Right hindlimb (tissue), 1 donor: ENCODE data around the gene GPR42.
"Not testable (repeated sequence)": the region's sequence is repeated elsewhere in the genome, so short reads cannot be mapped to it uniquely, and the experiment has no call there.

Source experiments
- DNase-seq: peaks from one replicate; pipeline ENCODE4 v3.0.0-alpha.2; 2018

GPR42 gene

DNA sequence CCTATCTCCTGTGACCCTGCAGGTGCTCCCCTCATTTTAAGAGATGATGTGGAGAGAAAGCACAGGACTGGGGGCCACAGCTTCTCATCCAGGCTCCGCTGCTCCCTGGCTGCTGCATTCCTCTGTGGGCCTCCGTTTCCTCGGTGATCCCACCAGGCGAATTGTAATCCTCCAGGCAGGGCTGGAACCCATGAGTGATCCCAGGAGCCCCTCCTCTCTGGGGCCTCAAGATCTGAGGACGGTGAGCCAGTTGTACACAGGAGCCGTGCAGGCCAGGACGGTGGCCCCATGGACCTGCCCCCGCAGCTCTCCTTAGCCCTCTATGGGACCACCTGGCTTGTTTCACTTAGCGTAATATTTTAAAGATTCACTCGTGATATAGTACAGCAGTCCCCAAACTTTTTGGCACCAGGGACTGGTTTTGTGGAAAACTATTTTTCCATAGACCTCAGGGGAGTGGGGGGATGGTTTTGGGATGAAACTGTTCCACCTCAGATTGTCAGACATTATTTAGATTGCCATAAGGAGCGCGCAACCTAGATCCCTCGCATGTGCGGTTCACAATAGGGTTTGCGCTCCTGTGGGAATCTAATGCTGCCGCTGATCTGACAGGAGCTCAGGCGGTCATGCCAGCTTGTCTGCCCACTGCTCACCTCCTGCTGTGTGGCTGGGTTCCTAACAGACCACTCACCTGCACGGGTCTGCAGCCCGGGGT is 7.0 kb upstream of the GPR42 start:
- DNase-seq, result no peak

DNA sequence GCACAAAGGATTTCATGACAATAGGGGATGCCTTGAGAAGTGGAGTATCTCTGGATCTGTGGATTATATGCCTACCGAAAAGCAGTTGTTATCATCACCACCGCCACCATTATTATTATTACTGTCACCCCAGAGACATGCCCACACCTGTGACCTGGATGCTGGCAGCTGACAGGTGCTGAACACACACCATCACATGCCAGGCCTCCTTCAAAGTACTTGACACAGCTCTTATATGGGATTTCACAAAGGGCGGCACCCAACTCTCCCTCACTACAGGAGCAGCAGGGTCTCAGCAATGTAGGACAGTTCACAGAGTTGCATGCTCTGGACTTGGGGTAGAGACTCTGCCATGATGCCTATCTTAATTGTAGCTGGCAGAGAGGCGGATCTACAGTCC is 5.6 kb upstream of the GPR42 start:
- DNase-seq, result no peak

DNA sequence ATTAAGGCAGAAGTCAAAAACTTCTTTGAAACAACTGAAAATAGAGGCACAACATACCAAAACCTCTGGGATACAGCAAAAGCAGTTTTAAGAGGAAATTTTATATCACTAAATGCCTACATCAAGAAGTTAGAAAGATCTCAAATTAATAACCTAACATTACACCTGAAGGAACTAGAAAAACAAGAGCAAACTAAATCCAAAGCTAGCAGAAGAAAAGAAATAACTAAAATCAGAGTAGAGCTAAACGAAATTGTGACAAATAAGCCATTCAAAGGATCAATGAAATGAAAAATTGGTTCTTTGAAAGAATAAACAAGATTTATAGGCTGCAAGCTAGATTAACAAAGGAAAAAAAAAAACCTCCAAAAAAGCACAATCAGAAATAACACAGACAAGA is 2.5 kb upstream of the GPR42 start:
- DNase-seq, result no peak

DNA sequence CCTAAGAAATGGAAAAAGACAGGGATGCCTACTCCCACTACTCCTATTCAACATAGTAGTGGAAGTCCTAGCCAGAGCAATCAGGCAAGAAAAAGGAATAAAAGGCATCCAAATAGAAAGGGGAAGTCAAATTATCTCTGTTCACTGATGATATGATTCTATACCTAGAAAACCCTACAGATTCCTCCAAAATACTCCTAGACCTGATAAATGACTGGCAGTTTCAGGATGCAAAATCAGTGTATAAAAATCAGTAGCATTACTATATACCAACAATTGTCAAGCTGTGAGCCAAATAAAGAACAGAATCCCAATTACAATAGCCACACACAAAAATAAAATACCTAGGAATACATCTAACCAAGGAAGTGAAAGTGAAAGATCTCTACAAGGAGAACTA is 1.3 kb upstream of the GPR42 start:
- no peak for DNase-seq

DNA sequence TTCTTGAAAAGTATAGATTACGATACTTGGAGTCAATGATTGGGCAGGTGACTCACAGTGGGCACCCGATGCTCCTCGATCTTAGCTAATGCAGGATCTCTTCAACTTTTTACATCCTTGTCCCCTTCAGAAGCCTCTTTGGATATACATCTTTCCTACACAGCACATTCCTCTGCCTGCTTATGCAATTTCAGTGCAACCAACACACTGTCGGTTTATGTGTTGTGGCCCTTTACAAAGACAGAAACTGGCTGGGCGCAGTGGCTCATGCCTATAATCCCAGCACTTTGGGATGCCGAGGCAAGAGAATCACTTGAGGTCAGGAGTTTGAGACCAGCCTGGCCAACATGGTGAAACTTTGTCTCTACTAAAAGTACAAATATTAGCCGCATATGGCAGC is 2.6 kb downstream of the GPR42 start:
- no peak for DNase-seq

DNA sequence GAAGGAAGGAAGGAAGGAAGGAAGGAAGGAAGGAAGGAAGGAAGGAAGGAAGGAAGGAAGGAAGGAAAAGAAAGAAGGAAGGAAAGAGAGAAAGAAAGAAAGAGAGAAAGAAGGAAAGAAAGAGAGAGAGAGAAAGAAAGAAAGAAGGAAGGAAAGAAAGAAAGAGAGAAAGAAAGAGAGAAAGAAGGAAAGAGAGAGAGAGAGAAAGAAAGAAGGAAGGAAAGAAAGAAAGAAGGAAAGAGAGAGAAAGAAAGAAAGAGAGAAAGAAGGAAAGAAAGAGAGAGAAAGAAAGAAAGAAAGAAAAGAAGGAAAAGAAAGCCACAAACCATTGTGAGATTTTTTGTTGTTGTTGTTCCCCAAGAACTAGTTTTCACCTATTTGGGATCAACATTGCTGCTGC is 3.2 kb downstream of the GPR42 start:
- not testable (repeated sequence) for DNase-seq

DNA sequence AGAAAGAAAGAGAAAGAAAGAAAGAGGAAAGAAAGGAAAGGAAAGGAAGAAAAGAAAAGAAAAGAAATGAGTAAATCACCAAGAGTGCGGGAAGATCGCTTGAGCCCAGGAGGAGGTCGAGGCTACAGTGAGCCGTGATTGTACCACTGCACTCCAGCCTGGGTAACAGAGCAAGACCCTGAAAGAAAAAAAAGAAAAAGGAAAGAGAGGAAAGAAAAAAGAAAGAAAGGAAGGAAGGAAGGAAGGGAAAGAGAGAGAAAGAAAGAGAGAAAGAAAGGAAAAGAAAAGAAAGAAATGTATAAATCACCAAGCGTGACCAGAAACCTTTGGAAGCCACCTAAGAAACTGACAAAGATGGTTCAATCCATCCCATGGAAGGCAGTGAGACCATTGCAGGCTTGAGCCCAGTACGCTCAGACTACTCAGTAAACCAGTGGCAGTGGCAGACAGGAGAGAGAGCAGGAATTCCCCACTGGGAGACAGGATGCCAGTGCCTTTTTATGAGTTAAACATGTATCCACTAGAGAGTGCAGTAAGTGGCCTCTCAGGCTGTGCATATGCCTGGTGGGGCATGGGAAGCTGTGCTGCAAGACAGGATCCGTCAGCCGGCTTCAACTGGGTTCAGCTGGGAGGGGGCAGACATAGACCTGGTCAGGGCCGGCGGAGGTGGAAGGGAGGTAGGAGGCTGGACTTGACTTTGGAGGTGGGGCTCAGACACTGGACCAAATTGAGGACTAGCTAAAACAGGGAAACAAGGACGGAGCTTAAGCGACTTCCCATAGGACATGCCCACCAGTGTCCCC is 4.8 kb downstream of the GPR42 start:
- no peak for DNase-seq

DNA sequence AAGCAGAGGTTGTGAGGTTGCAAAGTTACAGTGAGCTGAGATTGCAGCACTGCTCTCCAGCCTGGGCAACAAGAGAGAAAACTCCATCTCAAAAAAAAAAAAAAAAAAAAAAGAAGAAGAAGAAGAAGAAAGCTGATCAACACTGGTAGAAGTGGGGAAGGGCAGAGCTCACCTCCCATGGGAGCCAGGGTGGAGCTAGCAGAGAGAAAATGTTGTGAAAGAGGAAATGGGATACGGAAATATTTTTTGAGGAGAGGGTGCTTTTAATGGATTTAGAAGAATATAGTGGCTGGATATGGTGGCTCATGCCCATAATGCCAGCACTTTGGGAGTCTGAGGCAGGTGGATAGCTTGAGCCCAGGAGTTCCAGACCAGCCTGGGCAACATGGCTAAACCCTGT is 6.8 kb downstream of the GPR42 start:
- no peak for DNase-seq

DNA sequence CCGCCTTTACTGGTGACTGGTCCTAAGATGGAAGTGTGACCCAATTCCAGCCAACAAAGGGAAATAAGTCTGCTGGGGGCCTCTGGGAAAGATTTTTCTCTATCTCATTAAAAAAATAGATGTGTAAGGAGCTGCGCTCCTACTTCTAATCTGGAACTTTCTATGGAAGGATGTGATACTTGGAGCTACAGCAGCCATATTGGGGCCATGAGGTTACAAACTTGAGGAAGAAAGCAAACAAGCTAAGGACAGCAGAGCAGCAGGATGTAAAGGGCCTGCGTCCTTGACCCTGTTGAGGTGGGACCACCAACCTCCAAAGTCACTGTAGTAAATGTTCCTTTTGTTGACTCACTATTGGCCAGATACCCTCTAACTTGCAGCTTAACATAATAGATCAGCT is 7.5 kb downstream of the GPR42 start:
- no peak for DNase-seq

DNA sequence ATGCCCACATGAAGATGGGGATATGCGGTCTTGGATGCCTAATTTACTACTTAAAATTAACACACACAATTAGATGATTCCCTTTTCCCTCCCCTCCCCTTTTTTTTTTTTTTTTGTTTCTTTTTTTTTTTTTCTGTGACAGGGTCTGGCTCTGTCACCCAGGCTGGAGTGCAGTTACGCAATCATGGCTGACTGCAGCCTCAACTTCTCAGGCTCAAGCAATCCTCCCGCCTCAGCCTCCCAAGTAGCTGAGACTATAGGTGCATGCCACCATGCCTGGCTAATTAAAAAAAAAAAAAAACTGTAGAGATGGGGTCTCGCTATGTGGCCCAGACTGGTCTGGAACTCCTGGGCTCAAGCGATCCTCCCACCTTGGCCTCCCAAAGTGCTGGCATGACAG is 8.7 kb downstream of the GPR42 start:
- not testable (repeated sequence) for DNase-seq

DNA sequence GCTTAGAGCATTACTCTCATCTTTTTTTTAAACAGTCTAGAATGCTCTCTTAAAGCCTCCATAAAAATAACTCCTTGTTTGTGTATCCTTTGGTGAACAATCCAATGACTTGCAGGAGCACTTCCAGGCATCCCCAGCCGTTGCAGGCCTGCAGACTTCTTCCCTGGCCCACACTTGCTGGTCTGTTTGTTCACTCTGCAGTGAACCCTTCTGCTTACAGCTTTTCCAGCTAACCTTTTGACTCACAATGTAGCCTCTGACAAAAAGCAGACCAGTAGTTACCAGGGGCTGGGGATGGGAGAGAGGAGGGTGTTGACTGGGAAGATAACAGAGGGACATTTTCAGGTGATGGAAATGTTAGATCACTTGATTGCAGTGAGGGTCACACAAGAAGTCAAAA is 9.1 kb downstream of the GPR42 start:
- no peak for DNase-seq

DNA sequence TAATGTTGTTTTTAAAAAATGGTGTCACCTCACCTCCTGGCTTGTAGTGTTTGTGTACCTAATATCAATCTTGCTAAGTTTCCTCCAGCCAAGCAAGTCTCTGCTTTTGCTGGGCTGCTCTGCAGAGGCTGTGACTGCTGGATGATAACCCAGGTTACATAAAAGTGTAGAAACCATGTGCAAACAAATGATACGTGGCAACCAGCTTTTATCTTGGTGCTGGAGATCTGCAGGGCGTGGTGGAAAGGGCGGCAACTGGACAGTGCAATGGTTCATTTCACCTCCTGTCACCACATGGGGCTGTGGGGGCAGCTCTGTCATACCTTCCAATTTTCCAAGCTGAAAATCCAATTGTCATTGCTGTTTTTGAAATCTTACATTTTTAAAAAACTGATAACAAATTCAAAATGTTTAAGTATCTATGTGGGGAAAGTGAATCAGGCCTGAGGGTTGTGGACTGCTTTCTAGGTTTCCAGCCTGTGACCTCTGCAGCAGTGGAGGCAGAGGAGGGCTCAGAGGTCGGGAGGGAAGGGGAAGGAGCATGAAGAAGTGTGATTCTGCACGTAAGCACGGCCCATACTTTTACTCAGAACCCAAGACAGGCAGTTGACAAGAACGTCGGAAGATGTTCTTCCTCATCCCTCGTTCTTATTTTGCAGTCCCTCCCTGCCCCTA is 9.7 kb downstream of the GPR42 start:
- DNase-seq, result no peak

DNA sequence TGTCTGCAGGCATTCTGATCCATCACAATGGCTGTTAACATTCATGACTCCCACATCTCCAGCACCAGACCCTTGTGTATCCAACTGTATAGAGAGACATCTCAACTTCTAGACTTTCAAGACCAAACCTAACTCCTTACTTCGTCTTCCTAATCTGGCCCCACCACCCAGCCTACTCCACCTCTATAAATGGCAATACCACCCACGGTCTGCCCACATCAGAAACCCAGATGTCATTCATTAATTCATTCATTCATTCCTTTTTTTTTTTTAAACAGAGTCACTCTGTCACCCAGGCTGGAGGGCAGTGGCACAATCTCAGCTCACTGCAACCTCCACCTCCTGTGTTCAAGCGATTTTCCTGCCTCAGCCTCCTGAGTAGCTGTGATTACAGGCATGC is 10.4 kb downstream of the GPR42 start:
- DNase-seq, result no peak

DNA sequence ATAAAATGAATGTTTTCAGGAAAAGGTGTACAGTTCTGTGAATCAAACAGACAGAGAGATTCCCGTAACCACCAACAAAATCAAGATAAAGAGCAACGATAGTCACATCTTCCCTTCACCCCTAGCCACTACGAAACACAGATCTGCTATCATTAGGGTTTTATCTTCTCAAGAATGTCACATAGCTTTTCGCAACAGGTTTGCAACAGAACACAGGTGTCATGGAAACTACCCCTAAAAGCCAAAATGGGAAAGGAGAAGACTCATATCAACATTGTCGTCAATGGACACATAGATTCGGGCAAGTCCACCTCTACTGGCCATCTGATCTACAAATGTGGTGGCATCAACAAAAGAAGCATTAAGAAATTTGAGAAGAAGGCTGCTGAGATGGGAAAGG is 11.1 kb downstream of the GPR42 start:
- DNase-seq, result no peak

DNA sequence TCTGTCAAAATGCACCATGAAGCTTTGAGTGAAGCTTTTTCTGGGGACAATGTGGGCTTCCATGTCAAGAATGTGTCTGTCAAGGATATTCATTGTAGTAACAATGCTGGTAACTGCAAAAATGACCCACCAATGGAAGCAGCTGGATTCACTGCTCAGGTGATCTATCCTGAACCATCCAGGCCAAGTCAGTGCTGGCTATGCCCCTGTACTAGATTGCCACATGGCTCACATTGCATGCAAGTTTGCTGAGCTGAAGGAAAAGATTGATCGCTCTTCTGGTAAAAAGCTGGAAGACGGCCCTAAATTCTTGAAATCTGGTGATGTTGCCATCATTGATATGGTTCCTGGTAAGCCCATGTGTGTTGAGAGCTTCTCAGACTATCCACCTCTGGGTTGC is 12.7 kb downstream of the GPR42 start:
- DNase-seq, result no peak

DNA sequence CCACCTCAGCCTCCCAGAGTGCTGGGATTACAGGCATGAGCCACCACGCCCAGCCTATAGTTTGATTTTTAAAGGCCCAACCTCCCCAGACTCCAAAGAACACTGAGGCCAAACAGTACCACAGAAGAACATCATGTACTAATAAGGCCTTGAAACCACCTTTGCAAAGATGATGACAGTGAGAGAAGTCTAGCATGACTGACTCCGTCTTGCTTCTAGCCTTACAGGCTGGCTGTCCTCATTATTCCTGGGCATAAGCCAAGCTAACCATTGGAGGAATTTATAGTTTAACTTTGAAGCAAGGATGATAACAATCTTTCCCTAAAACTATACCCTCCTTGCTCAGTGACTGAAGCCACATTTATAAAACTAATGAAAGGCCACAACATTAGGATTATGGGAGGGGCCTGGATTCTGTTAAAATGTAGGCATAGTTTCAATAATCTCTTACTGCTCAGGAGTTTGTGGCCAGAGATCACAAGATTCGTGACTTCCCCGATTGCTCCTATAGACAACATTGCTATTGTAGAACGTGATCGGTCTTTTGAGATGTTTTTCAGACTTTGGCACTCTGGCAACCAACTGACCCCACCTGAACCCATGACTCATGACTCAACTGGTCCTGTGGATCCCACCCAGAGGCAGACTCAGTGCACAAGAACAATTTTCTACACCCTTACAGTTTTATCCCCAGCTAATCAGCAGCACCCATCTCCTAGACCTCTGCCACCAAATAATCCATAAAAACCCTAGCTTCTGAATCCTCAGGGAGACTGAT is 17.6 kb downstream of the GPR42 start:
- no peak for DNase-seq

DNA sequence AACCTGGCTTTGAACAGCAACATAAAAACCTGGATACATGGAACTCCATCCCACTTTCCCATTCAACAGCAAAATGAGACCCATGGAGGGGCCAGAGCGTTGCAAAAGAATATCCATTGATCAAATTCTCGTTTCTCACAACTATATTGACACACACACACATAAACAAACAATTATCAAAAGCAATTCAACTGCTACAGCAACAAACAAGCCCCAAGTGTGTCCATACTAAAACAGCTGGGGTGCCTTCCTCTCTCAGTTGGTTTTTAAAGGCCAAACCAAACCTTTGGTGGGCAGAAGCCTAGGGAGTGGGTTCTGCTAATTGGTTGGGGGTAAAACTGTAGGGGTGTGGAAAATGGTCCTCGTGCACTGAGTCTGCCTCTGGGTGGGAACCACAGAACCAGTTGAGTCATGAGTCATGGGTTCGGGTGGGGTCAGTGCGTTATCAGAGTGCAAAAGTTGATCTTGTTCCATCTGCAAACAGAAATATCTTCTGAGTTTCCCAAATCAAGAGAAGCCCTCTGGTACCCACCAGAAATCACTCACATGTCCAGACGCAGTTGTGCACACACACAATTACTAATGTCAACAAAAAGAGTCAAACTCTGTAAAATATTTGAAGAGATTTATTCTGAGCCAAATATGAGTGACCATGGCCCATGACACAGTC is 18.5 kb downstream of the GPR42 start:
- no peak for DNase-seq

DNA sequence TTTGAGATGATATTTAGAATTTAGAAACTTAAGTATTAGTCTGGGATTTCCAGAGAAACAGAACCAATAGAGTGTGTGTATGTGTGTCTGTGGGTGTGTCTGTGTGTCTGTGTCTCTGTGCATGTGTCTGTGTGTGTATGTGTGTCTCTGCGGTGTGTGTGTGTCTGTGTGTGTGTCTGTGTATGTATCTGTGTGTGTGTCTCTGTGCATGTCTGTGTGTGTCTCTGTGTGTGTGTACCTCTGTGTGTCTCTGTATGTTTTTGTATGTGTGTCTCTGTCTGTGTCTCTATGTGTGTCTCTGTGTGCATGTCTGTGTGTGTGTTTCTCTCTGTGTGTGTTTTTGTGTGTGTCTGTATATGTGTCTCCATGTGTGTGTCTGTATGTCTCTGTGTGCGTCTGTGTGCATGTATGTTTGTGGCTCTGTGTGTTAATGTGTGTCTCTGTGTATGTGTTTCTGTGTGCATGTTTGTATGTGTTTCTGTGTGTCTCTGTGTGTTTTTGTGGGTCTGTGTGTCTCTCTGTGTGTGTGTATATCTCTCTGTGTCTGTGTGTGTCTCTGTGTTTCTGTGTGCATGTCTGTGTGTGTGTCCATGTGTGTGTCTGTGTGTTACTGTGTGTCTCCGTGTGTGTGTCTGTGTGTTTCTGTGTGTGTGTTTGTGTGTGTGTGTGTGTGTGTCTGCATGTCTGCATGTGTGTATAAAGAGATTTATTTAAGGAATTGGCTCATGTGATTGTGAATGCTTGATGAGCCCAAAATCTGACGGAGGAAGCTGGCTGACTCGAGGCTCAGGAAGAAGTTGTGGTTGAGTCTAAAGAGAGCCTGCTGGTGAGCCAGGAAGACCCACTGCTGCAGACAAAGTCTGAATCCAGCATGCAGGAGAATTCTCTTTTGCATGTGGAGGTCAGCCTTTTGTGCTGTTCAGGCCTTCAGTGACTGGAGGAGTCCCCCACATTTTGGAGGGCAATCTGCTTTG is 22.2 kb downstream of the GPR42 start:
- DNase-seq, result no peak

DNA sequence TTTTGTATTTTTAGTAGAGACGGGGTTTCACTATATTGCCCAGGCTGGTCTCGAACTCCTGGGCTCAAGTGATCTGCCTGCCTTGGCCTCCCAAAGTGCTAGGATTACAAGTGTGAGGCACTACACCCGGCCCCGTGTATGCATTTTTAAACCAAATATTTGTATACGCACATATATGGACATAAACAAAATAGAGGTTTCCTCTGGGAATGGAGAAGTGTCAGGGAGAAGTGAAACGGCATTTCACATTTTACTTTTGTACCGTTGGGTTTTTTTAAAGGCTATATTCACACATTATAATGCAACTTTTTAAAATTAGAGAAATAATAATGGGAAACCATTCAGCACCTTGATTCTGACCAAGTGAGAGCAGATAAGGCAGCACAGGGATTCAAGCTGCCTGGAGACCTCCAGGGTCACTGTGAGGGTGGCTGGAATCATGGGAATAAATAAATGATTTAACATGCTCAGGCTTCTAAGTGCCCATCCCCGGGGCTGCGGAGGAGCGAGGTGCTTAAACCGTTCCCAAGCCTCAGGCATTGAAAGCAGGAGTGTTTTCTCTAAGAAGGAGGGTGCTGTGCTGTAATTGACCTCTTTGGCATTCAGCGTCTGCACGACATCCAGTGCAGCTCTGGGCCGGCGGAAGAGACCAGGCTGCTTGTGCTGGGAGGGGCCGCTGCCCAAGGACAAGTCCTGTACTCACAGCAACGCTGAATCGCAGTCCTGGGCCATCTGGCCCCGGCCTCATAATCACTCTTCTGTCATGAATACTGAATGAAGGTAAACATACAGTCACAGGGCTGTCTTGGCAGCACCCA is 24.7 kb downstream of the GPR42 start:
- no peak for DNase-seq

DNA sequence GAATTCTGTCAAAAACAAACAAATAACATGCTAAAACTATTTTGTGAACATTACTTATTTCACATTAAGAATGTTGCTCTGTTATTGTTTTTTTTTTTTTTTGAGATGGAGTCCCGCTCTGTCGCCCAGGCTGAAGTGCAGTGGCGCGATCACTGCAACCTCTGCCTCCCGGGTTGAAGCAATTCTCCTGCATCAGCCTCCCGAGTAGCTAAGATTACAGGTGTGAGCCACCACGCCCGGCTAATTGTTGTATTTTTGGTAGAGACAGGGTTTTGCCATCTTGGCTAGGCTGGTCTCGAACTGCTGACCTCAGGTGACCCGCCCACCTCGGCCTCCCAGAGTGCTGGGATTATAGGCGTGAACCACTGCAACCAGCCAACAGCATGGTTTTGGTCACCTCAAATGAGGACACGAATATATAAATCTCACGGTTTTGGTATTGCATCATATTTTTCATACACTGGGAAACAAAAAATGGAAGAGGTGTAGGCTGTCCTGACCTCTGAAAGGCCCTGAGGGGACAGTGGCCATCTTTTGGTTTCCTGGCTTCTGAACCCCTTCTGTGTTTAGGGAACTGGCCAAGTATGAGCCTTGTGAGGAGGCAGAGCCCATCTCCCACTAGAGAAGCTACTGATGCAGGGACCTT is 25.5 kb downstream of the GPR42 start:
- DNase-seq, result no peak
